NB4 (cell line): ENCODE measurements around the gene PRSS53.

Experiments used
- DNase-seq: peaks from one replicate; pipeline ENCODE4 v3.0.0; 2010; ENCODE audit warnings: low read depth
- H3K4me3 ChIP-seq: one replicate; pipeline ENCODE4 v1.5.1; 2011; ENCODE audit warnings: mild to moderate bottlenecking, low read depth, low read length, moderate library complexity
- MAX ChIP-seq: IDR thresholded peaks from 2 replicates; pipeline ENCODE4 v1.6.1; 2011; ENCODE audit warnings: low read depth, low read length
- MYC ChIP-seq: IDR thresholded peaks from 2 replicates; pipeline ENCODE4 v1.6.1; 2011; ENCODE audit warnings: low read depth, low read length
- POLR2A ChIP-seq: IDR thresholded peaks from 2 replicates; pipeline ENCODE4 v1.6.1; 2011; ENCODE audit warnings: mild to moderate bottlenecking; ENCODE audit not compliant: insufficient read length; ENCODE audit errors: extremely low read depth
- TF ChIP-seq, protein P1 (sequence below): IDR thresholded peaks from one replicate; pipeline ENCODE4 v1.5.1; 2012; ENCODE audit warnings: low read depth, low read length

The PRSS53 gene

DNA sequence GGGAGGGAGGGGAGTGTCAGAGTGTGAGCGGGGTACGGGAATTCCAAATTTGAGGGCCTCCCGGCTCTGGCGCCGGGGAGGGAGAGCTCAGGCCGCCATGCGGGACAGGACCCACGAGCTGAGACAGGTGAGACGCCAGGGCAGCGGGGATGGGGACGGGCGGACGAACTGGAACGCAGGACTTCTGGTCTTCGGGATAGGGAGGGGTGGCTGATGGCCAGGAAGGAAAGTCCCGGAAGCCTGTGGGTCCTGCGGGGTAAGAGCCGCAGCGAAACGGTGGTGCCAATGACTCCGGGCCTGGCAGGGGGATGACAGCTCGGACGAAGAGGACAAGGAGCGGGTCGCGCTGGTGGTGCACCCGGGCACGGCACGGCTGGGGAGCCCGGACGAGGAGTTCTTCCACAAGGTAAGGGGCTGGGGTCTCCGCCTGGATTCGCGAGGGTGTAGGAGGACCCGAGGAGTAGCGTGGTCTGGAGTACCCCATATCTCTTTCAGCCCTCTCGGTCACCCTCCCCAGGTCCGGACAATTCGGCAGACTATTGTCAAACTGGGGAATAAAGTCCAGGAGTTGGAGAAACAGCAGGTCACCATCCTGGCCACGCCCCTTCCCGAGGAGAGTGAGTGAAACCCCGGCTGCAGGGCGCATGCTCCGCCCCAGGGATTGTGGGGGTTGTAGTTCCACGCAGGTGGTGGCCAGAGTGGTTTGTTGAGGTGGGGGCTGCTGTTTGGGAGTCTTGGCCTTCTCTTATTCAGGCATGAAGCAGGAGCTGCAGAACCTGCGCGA, 54.8 kb downstream of the PRSS53 start:
- TF ChIP-seq, protein P1, sequence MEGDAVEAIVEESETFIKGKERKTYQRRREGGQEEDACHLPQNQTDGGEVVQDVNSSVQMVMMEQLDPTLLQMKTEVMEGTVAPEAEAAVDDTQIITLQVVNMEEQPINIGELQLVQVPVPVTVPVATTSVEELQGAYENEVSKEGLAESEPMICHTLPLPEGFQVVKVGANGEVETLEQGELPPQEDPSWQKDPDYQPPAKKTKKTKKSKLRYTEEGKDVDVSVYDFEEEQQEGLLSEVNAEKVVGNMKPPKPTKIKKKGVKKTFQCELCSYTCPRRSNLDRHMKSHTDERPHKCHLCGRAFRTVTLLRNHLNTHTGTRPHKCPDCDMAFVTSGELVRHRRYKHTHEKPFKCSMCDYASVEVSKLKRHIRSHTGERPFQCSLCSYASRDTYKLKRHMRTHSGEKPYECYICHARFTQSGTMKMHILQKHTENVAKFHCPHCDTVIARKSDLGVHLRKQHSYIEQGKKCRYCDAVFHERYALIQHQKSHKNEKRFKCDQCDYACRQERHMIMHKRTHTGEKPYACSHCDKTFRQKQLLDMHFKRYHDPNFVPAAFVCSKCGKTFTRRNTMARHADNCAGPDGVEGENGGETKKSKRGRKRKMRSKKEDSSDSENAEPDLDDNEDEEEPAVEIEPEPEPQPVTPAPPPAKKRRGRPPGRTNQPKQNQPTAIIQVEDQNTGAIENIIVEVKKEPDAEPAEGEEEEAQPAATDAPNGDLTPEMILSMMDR = no peak
- TF ChIP-seq MAX (0 out of 2 replicates have a peak, but pooled peaks have one; percentile 50), MYC (peak; percentile 46; the same call in 1 of the 2 replicates), POLR2A (peak; percentile 20)
- peak overlapping the region; percentile 87 for H3K4me3 ChIP-seq
- DNase-seq = peak; percentile 78
